Neural cell (in vitro differentiated cells): ENCODE results near the gene REXO2.

Experiments used
- EP300 ChIP-seq: fragments of 450-650 bp; conservative IDR thresholded peaks from 2 replicates; pipeline ENCODE4 v1.6.1; 2014; ENCODE audit warnings: antibody characterized with exemption, mild to moderate bottlenecking, moderate library complexity; ENCODE audit not compliant: poor library complexity, severe bottlenecking
- EZH2 ChIP-seq: fragments of 200-600, 300-800 bp; shearing (Covaris generic), sonication (generic); IDR thresholded peaks from 2 replicates; pipeline ENCODE4 v1.6.1; 2014; ENCODE audit warnings: antibody characterized with exemption, low read length, borderline replicate concordance, mild to moderate bottlenecking; ENCODE audit not compliant: insufficient read depth, poor library complexity, severe bottlenecking
- SMC3 ChIP-seq: fragments of 450-650 bp; conservative IDR thresholded peaks from 2 replicates; pipeline ENCODE4 v1.6.1; 2014; ENCODE audit warnings: antibody characterized with exemption, mild to moderate bottlenecking, moderate library complexity; ENCODE audit not compliant: poor library complexity
- TF ChIP-seq, protein P1 (sequence below): IDR thresholded peaks from 2 replicates; pipeline ENCODE4 v1.6.1; 2012; ENCODE audit warnings: borderline replicate concordance
- TF ChIP-seq, protein P2 (sequence below): fragments of 450-650 bp; IDR thresholded peaks from 2 replicates; pipeline ENCODE4 v1.5.1; 2014; ENCODE audit warnings: antibody characterized with exemption, mild to moderate bottlenecking, moderate library complexity; ENCODE audit not compliant: poor library complexity, severe bottlenecking

DNA sequence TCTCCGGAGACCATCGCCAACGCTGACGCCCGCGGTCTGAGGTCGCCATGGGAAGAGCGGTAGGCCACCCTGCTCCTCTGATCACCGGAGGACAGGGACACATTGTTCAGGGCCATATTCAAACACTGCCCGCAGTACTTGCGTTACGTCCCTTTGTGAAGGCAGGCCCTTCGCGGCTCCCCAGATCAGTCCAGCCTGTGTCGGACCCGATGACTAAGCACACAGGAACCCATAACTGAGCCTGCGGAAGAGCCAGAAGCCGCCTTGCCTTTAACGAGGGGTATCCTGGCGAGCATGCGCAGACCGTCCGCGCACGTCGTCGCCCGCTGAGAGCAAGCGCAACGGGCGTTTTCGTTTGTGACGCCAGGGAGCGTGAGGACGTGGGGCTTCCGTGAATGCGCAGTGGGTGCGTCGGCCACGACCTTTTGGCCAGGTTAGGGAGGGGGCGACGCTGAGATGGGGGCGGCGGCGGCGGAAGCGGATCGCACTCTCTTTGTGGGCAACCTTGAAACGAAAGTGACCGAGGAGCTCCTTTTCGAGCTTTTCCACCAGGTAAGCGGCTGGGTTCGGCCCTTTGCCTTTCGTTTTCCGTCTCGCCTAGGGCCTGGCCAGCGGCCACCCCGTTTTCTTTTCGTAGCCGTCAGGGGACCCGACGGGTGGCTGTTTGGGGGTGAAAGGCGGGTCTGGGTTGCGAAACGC is 38.9 kb upstream of the REXO2 start, which contains the start of the genes C11orf71 and RBM7:
- TF ChIP-seq EZH2 (no peak), EP300 (peak; percentile 80), SMC3 (peak; percentile 50)
- TF ChIP-seq, protein P1, sequence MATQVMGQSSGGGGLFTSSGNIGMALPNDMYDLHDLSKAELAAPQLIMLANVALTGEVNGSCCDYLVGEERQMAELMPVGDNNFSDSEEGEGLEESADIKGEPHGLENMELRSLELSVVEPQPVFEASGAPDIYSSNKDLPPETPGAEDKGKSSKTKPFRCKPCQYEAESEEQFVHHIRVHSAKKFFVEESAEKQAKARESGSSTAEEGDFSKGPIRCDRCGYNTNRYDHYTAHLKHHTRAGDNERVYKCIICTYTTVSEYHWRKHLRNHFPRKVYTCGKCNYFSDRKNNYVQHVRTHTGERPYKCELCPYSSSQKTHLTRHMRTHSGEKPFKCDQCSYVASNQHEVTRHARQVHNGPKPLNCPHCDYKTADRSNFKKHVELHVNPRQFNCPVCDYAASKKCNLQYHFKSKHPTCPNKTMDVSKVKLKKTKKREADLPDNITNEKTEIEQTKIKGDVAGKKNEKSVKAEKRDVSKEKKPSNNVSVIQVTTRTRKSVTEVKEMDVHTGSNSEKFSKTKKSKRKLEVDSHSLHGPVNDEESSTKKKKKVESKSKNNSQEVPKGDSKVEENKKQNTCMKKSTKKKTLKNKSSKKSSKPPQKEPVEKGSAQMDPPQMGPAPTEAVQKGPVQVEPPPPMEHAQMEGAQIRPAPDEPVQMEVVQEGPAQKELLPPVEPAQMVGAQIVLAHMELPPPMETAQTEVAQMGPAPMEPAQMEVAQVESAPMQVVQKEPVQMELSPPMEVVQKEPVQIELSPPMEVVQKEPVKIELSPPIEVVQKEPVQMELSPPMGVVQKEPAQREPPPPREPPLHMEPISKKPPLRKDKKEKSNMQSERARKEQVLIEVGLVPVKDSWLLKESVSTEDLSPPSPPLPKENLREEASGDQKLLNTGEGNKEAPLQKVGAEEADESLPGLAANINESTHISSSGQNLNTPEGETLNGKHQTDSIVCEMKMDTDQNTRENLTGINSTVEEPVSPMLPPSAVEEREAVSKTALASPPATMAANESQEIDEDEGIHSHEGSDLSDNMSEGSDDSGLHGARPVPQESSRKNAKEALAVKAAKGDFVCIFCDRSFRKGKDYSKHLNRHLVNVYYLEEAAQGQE, result peak; percentile 95
- TF ChIP-seq, protein P2, sequence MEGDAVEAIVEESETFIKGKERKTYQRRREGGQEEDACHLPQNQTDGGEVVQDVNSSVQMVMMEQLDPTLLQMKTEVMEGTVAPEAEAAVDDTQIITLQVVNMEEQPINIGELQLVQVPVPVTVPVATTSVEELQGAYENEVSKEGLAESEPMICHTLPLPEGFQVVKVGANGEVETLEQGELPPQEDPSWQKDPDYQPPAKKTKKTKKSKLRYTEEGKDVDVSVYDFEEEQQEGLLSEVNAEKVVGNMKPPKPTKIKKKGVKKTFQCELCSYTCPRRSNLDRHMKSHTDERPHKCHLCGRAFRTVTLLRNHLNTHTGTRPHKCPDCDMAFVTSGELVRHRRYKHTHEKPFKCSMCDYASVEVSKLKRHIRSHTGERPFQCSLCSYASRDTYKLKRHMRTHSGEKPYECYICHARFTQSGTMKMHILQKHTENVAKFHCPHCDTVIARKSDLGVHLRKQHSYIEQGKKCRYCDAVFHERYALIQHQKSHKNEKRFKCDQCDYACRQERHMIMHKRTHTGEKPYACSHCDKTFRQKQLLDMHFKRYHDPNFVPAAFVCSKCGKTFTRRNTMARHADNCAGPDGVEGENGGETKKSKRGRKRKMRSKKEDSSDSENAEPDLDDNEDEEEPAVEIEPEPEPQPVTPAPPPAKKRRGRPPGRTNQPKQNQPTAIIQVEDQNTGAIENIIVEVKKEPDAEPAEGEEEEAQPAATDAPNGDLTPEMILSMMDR, result peak; percentile 60
